ENCODE data around the gene GOPC.
"Not testable (repeated sequence)": the region's sequence is repeated elsewhere in the genome, so short reads cannot be mapped to it uniquely, and the experiment has no call there.

The GOPC gene

DNA sequence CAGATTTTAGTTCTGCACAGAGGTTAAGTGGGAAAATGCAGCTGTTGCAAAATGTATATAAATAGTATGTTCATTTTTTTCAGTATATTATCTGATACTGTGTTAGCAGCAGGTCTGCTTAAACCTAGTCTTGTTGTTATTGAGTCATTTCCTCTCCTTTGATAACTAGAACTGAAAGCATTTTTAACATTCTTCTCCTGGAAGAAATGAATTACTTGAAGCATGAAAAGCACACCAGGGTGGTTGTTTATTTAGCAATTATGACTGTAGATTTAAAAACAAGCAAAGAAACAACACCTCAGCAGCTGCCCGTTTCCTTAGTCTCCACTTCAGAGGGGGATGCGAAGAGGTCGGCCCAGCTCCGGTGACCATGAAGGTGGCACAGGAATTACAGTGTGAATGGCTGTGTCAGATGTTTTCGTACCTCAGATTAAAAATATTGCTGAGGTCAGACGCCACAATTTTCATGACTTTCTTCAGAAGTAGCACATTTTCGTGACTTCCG lies 53.5 kb downstream of the GOPC start:
- DNase-seq (ENCODE audit: low spot score): peak; percentile 23

GRCh38 chr6:117547688-117548621 lies 54.4 kb downstream of the GOPC start:
- DNase-seq (ENCODE audit: low spot score): peak; percentile 59

DNA sequence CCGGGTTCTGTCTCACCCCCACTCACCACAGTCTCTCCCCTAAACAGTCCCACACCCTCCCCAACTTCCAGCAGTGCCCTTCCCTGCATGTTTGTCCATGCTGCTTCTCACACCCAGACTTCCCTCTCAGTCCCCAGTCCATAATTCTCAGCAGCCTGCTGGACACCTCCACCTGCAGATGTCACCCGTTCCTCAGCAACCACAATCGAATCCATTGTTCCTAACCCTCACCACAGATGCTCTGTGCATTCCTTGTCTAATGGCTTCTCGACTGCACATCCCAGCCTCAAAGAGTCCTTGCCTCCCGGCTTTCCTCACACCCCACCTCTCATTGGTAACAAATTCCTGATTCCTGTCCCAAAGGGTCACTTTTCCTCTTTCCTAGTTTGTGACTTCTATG lies 55.6 kb downstream of the GOPC start:
- no peak for DNase-seq (ENCODE audit: low spot score)

DNA sequence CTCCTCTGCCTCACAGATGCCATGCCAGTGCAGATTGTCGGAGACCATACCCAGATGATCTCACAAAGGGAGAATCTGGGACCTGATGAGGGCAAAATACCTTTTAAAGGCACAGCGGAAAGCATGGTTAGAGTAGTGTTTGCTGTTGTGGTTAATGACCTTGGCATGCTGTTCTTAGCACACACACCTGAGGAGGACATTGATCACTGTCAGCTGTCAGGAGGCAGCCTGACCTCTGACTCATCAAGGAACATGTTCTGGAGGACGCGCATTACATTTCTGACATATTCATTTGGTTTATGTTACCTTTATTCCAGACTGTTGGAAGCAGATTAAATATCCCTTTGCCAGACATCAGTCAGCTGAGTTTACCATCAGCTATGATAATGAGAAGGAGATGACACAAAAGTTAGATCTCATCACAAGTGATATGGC lies 57.1 kb downstream of the GOPC start:
- no peak for DNase-seq (ENCODE audit: low spot score)

GRCh38 chr6:117544716-117545115 lies 57.6 kb downstream of the GOPC start:
- no peak for DNase-seq (ENCODE audit: low spot score)

- DNase-seq (ENCODE audit: low spot score): no peak
Measured at GRCh38 chr6:117542493-117542892, 59.8 kb downstream of the GOPC start.

GRCh38 chr6:117540670-117541069 lies 61.6 kb downstream of the GOPC start:
- no peak for DNase-seq (ENCODE audit: low spot score)

GRCh38 chr6:117538615-117539014 lies 63.7 kb downstream of the GOPC start:
- no peak for DNase-seq (ENCODE audit: low spot score)

GRCh38 chr6:117536317-117536716 lies 66.0 kb downstream of the GOPC start:
- DNase-seq (ENCODE audit: low spot score): no peak

DNA sequence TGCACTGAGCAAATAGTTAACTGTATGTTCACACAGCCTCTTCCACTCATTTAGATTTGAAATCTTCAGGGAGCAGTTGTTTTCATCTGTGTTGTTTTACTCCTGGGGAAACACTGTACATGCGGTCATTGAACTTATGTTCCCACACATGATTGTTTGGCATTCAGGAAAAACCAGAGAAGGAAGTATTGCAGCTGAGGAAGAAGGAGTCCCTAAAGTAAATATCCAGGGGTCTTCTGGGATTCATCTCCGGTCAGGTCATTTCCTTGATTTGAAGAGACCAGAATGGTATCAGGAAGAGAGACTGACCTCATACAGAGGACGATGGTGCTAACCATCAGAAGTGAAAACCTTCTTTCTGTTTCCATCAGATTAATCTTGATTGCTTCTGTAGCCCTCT lies 67.3 kb downstream of the GOPC start:
- no peak for DNase-seq (ENCODE audit: low spot score)

GRCh38 chr6:117533775-117534174 lies 68.5 kb downstream of the GOPC start:
- DNase-seq (ENCODE audit: low spot score): no peak

DNA sequence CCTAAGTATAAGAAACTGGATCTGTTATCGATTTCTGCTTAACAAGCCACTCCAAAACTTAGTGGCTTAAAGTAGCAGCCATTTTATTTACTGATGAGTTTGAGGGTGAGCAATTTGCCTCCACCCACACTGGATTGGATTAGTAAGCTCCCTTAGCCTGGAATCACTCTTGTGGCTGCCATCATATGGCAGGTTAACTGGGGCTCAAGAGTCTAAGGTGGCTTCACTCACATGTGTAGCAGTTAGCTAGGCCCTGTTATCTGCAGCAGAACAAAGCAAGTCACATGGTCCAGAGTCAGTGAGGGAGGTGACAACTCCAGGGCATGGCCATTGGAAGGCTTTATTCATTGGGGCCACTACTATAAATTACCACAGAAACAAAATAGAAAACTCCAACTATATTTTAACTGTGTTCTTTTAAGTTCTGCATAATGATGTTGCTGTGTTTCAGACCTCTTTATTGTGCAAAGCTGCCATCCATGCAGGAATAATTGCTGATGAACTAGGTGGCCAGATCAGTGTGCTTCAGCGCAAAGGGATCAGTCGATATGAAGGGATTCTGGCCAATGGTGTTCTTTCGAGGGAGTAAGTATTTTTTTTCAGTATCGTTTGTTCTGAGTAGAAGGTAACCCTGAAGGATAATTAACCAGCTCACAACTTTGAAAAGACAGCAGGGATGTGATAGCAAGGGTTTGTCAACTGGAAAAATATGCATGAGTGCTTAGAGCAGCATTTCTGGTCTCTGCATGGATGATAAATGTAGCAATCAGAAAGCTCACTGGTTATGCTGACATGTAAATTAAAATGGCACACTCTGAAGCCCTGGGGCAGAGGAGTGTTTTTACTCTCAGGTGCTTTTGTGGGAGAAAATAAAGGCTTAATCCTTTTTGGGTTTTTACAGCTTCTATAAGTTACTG lies 70.2 kb downstream of the GOPC start:
- peak; percentile 26 for DNase-seq (ENCODE audit: low spot score)

DNA sequence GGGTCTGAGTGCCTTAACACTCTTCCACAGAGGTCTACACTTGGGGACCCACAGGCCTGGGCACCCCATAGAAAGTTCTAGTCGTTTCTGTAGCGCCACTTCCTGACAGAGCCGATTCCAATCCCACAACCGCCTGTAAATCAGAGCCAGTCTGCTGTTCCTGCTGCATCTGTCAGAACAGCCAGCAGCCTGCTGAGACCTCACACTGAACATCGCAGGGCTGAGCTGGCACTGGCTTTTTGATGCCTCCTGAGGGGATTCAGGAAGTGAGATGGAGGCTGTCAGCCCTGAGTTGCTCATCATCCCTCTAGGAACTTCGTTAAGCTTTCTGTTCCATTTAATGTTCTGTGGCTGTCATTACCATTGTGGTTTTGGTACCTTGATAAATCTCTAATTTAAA lies 71.0 kb downstream of the GOPC start:
- DNase-seq (ENCODE audit: low spot score): no peak

DNA sequence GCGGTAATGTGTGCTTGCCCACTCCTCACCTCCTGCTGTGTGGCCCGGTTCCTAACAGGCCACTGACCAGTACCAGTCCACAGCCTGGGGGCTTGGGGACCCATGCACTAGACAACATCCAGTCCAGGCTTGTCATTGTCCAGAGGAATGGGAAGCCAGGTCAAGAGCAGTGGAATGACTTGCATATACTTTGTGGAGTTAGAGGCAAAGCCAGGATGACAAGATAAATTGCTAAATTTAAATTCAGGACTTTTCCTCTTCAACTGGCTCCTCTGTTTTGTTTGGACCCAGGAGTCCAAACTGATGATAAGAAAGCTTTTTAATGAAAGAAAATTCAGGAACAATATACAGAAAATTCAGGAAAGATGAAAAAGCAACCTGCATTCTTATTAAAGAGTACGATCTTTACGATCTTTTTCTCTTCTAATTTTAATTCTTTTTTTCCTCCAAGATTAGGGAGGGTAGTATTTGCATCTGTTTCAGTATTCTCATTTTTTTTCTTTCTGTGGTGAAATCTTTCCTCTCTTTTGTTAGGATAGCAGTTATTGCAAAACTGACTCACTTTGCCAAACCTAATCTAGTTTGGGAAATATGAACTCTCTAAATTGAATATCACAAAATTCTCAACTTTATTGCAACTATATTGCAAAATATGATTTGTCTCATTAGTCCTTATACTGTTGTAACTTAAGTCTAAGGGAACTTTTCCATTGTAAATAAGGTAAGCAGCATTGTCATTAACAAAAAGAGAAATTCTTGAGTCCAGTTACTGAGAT lies 71.7 kb downstream of the GOPC start:
- no peak for DNase-seq (ENCODE audit: low spot score)

- no peak for DNase-seq (ENCODE audit: low spot score)
Measured at GRCh38 chr6:117525607-117526006, 76.7 kb downstream of the GOPC start.

DNA sequence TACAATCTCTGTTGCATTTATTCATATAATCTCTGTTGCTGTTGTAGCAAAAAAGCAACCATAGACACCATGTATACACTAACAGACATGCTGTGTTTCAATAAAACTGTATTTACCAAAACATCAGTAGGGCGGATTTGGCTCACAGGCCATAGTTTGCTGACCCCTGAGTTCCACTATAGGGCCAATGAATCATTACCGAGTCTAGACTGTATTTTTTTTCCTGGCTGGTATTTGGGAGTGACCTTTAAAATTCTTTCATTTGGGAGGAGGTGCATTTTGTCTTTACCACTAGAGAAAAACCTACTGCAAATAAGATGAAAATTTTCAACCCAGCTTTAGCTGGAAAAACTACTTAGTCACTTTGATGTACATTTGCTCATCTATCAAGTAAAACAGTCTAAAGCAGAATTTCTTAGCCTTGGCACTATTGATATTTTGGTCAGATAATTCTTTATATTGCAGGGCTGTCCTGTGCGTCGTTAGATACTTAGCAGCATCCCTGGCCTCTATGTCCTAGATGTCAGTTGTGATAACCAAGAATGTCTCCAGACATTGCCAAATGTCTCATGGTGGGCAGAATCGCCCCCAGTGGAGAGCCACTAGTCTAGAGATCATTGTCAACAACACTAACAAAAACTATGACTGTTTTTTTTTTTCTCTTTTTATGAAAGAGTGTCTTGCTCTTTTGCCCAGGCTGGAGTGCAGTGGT lies 80.4 kb downstream of the GOPC start:
- no peak for DNase-seq (ENCODE audit: low spot score)

- no peak for DNase-seq (ENCODE audit: low spot score)
Measured at GRCh38 chr6:117520603-117521395, 81.5 kb downstream of the GOPC start.

DNA sequence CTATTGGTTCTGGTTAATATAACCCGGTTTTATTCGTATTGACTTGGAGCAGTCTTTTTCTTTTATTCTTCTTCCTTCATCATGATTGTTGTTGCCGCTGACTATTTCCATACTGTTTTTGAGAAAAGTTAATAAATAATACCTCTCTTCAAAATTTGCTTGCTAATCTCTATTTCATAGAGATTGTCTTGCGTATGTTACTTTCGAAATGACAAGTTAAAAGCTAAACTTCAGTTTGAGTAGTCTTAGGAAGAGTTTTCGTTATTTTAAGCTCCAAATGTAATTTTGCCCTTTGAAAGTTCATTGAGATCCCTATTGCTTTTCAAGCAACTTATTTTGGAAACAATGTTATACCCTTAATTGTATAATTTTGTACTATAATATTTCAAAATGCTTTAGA lies 83.4 kb downstream of the GOPC start:
- no peak for DNase-seq (ENCODE audit: low spot score)

- DNase-seq (ENCODE audit: low spot score): not testable (repeated sequence)
Measured at GRCh38 chr6:117517995-117518394, 84.3 kb downstream of the GOPC start.

- DNase-seq (ENCODE audit: low spot score): no peak
Measured at GRCh38 chr6:117515326-117515725, 87.0 kb downstream of the GOPC start.
